Trophoblast cell (in vitro differentiated cells and primary cell): ENCODE results near the gene C11orf86.
"Not testable (repeated sequence)": the region's sequence is repeated elsewhere in the genome, so short reads cannot be mapped to it uniquely, and the experiment has no call there.

ENCODE experiments used
- DNase-seq, 2 donors: peaks; one replicate each; pipeline ENCODE4 v3.0.0-alpha.2; 2016
- H2AFZ ChIP-seq: 2 replicates; pipeline ENCODE4 v1.6.1; 2013; ENCODE audit warnings: low read length, moderate library complexity, mild to moderate bottlenecking; ENCODE audit not compliant: insufficient read depth, poor library complexity
- H2AK5ac ChIP-seq: 2 replicates; pipeline ENCODE4 v1.6.1; 2013; ENCODE audit warnings: mild to moderate bottlenecking, low read length
- H2BK120ac ChIP-seq: 2 replicates; pipeline ENCODE4 v1.6.1; 2013; ENCODE audit warnings: low read length, mild to moderate bottlenecking, moderate library complexity; ENCODE audit not compliant: insufficient read depth, poor library complexity
- H2BK12ac ChIP-seq: 2 replicates; pipeline ENCODE4 v1.6.1; 2013; ENCODE audit warnings: mild to moderate bottlenecking, low read length, moderate library complexity
- H2BK5ac ChIP-seq: 2 replicates; pipeline ENCODE4 v1.6.1; 2013; ENCODE audit warnings: low read length, low read depth, moderate library complexity, mild to moderate bottlenecking; ENCODE audit not compliant: poor library complexity
- H3K14ac ChIP-seq: 2 replicates; pipeline ENCODE4 v1.6.1; 2013; ENCODE audit warnings: mild to moderate bottlenecking, low read length
- H3K18ac ChIP-seq: 2 replicates; pipeline ENCODE4 v1.6.1; 2013; ENCODE audit warnings: mild to moderate bottlenecking, low read length
- H3K23ac ChIP-seq: 2 replicates; pipeline ENCODE4 v1.6.1; 2013; ENCODE audit warnings: low read length
- H3K27ac ChIP-seq: 2 replicates; pipeline ENCODE4 v1.5.1; 2013; ENCODE audit warnings: low read depth, mild to moderate bottlenecking, inconsistent platforms, low read length, moderate library complexity
- H3K27me3 ChIP-seq: 2 replicates; pipeline ENCODE4 v1.6.1; 2013; ENCODE audit warnings: inconsistent platforms, mild to moderate bottlenecking, low read length, moderate library complexity; ENCODE audit not compliant: insufficient read depth
- H3K36me3 ChIP-seq, 2 experiments: 1 replicate in 1 of 2; 2 replicates in 1 of 2; pipeline ENCODE4 v1.6.1; 2013; ENCODE audit warnings: low read length in 2 of 2, mild to moderate bottlenecking in 2 of 2, moderate library complexity in 1 of 2; ENCODE audit not compliant: insufficient read depth in 2 of 2, control insufficient read depth in 1 of 2
- H3K4ac ChIP-seq: 2 replicates; pipeline ENCODE4 v1.6.1; 2013; ENCODE audit warnings: low read depth, mild to moderate bottlenecking, low read length, moderate library complexity
- H3K4me1 ChIP-seq, 2 experiments: 1 replicate in 1 of 2; 2 replicates in 1 of 2; pipeline ENCODE4 v1.6.1; 2013; ENCODE audit warnings: low read length in 2 of 2, mild to moderate bottlenecking in 2 of 2, moderate library complexity in 1 of 2; ENCODE audit not compliant: insufficient read depth in 2 of 2, control insufficient read depth in 1 of 2
- H3K4me2 ChIP-seq: 2 replicates; pipeline ENCODE4 v1.6.1; 2013; ENCODE audit warnings: inconsistent platforms, mild to moderate bottlenecking, low read length, moderate library complexity
- H3K4me3 ChIP-seq: 2 replicates; pipeline ENCODE4 v1.5.1; 2013; ENCODE audit warnings: mild to moderate bottlenecking, low read depth, low read length, inconsistent platforms
- H3K79me1 ChIP-seq: one replicate; pipeline ENCODE4 v1.6.1; 2013; ENCODE audit warnings: low read length
- H3K79me2 ChIP-seq: 2 replicates; pipeline ENCODE4 v1.6.1; 2013; ENCODE audit warnings: low read length, mild to moderate bottlenecking; ENCODE audit not compliant: control insufficient read depth, insufficient read depth, poor library complexity
- H3K9ac ChIP-seq: 2 replicates; pipeline ENCODE4 v1.6.1; 2013; ENCODE audit warnings: mild to moderate bottlenecking, low read length
- H3K9me3 ChIP-seq: 2 replicates; pipeline ENCODE4 v1.6.1; 2013; ENCODE audit warnings: low read depth, mild to moderate bottlenecking, control low read depth, inconsistent platforms, low read length; ENCODE audit not compliant: insufficient read depth
- H4K12ac ChIP-seq: 2 replicates; pipeline ENCODE4 v1.6.1; 2013; ENCODE audit warnings: low read depth, mild to moderate bottlenecking, low read length, moderate library complexity
- H4K8ac ChIP-seq: 2 replicates; pipeline ENCODE4 v1.6.1; 2013; ENCODE audit warnings: low read depth, mild to moderate bottlenecking, low read length, moderate library complexity
- H4K91ac ChIP-seq: one replicate; pipeline ENCODE4 v1.6.1; 2013; ENCODE audit warnings: low read depth, mild to moderate bottlenecking, low read length, moderate library complexity
- whole genome bisulfite sequencing: extraction: QIAGEN DNeasy Blood & Tissue Kit; methylation state at CpG from one replicate; pipeline ENCODE4 v1.1.7; 2013; ENCODE audit warnings: missing lambda C conversion rate; ENCODE audit not compliant: insufficient read length, insufficient coverage; ENCODE audit errors: extremely low coverage; 5-methylcytosine and 5-hydroxymethylcytosine counted together

C11orf86 gene

DNA sequence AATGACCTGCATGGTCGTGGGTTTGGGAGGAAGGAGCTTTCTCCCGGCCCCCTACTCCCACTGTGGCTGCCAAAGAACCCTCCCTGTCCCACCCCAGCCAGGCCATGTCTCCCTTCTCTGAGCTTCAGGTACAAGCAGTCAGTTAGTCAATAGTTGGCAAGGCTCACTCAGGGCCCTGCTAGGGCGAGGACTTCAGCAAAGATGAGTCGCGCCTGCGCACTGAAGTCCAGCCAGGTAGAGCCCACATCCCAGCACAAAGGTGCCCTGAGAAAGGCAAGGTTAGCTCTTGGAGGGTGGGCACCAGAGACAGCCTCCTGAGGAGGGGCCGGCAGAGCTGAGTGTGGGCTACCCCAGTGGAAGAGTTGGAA, 11.1 kb downstream of the C11orf86 start:
- Histone ChIP-seq H2AK5ac (no peak overlapping the region), H3K79me1 (no peaks in the 10 kb centered on the region), H3K23ac (no peak overlapping the region), H3K4me3 (no peak overlapping the region), H3K4me1 (no peaks in the 10 kb centered on the region), H3K36me3 (no peaks in the 10 kb centered on the region), H2AFZ (no peak overlapping the region), H2BK12ac (no peak overlapping the region), H3K9ac (no peak overlapping the region), H3K27ac (no peak overlapping the region), H3K18ac (no peak overlapping the region), H4K8ac (no peak overlapping the region), H2BK5ac (no peak overlapping the region), H3K14ac (no peak overlapping the region), H3K4ac (no peak overlapping the region), H3K27me3 (no peaks in the 10 kb centered on the region), H4K91ac (no peak overlapping the region), H3K9me3 (no peaks in the 10 kb centered on the region), H4K12ac (no peak overlapping the region), H2BK120ac (no peak overlapping the region), H3K4me2 (no peak overlapping the region), H3K79me2 (no peaks in the 10 kb centered on the region)
- no peak for DNase-seq
- no CpG with 5 or more reads among the region's 7 CpGs for WGBS

- H4K8ac ChIP-seq: no peak overlapping the region
- no peak for DNase-seq
- H2AK5ac ChIP-seq: no peak overlapping the region
- H3K4me2 ChIP-seq: no peak overlapping the region
- H3K9me3 ChIP-seq: no peaks in the 10 kb centered on the region
- no peak overlapping the region for H4K91ac ChIP-seq
- no peaks in the 10 kb centered on the region for H3K4me1 ChIP-seq
- H3K79me1 ChIP-seq: no peaks in the 10 kb centered on the region
- no peak overlapping the region for H3K27ac ChIP-seq
- no peak overlapping the region for H4K12ac ChIP-seq
- no peaks in the 10 kb centered on the region for H3K36me3 ChIP-seq
- H3K23ac ChIP-seq: no peak overlapping the region
- no peak overlapping the region for H2BK5ac ChIP-seq
- no peak overlapping the region for H3K14ac ChIP-seq
- H3K27me3 ChIP-seq: no peaks in the 10 kb centered on the region
- no peak overlapping the region for H3K9ac ChIP-seq
- no peak overlapping the region for H2BK120ac ChIP-seq
- H3K18ac ChIP-seq: no peak overlapping the region
- WGBS: no CpG with 5 or more reads among the region's 6 CpGs
- no peak overlapping the region for H3K4ac ChIP-seq
- no peak overlapping the region for H2AFZ ChIP-seq
- H2BK12ac ChIP-seq: no peak overlapping the region
- H3K4me3 ChIP-seq: no peak overlapping the region
- no peaks in the 10 kb centered on the region for H3K79me2 ChIP-seq
These were observed 12.1 kb downstream of the C11orf86 start for GRCh38 chr11:66987158-66987620.

DNA sequence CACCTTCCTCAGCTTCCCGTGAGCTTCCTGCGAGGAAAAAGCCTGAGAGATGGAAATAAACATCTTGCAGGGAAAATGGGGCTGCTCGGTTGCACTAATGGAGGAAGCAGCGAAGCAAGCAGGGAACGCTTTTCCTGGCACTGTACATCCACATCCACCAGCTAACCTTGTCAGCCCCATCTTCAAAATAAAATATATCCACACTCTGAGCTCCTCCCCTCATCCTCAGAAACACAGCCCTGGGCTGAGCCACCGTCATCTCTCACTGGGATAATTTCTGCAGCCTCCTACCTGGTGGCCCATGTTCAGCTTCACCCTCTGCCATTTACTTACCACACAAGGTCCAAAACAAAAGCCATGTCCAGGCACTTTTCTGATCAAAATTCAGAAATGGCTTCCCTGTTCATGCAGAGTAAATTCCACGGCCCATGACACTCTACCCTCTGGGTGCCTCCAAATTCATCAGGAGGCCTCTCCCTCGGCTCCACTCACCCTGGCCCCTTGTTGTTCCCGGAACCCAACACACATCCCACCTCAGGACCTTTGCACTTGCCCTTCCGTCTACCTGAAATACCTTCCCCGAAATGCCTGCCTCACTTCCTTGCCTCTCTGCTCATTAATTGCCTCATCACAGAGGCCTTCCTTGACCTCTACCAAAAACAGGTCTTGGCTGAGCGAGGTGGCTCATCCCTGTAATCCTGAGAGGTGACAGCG, 13.0 kb downstream of the C11orf86 start:
- no peak overlapping the region for H3K4me3 ChIP-seq
- DNase-seq: no peak
- no peak overlapping the region for H2AFZ ChIP-seq
- no peak overlapping the region for H3K9ac ChIP-seq
- no peak overlapping the region for H4K8ac ChIP-seq
- H3K27ac ChIP-seq: no peak overlapping the region
- H3K23ac ChIP-seq: no peak overlapping the region
- H3K9me3 ChIP-seq: no peaks in the 10 kb centered on the region
- H3K14ac ChIP-seq: no peak overlapping the region
- H3K4ac ChIP-seq: no peak overlapping the region
- no peak overlapping the region for H2BK5ac ChIP-seq
- H2BK12ac ChIP-seq: no peak overlapping the region
- no peaks in the 10 kb centered on the region for H3K36me3 ChIP-seq
- no CpG with 5 or more reads among the region's 13 CpGs for WGBS
- no peaks in the 10 kb centered on the region for H3K27me3 ChIP-seq
- no peaks in the 10 kb centered on the region for H3K4me1 ChIP-seq
- H3K79me2 ChIP-seq: no peaks in the 10 kb centered on the region
- H3K4me2 ChIP-seq: no peak overlapping the region
- H2BK120ac ChIP-seq: no peak overlapping the region
- no peak overlapping the region for H4K91ac ChIP-seq
- no peak overlapping the region for H4K12ac ChIP-seq
- no peaks in the 10 kb centered on the region for H3K79me1 ChIP-seq
- H3K18ac ChIP-seq: no peak overlapping the region
- no peak overlapping the region for H2AK5ac ChIP-seq

DNA sequence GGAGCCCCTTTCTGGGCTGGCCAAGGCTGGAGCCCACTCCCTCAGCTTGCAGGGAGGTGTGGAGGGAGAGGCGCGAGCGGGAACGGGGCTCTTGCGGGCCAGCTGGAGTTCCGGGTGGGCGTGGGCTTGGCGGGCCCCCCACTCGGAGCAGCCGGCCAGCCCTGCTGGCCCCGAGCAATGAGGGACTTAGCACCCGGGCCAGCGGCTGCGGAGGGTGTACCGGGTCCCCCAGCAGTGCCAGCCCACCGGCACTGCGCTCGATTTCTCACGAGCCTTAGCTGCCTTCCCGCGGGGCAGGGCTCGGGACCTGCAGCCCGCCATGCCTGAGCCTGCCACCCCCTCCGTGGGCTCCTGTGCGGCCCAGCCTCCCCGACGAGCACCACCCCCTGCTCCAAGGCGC, 13.6 kb downstream of the C11orf86 start:
- H2AFZ ChIP-seq, H3K18ac ChIP-seq, H3K79me1 ChIP-seq, H3K36me3 ChIP-seq, H3K4me2 ChIP-seq, H4K12ac ChIP-seq, H3K4me3 ChIP-seq, H3K14ac ChIP-seq, H3K27ac ChIP-seq, H2BK5ac ChIP-seq, H3K27me3 ChIP-seq, H3K23ac ChIP-seq, H3K9ac ChIP-seq, DNase-seq, H4K8ac ChIP-seq, H2BK12ac ChIP-seq, H2BK120ac ChIP-seq, H3K79me2 ChIP-seq, H3K4me1 ChIP-seq, H3K9me3 ChIP-seq, H2AK5ac ChIP-seq, H4K91ac ChIP-seq, H3K4ac ChIP-seq: not testable (repeated sequence)
- no CpG with 5 or more reads among the region's 28 CpGs for WGBS
